Measurements from ENCODE around the gene SH3RF3.

SH3RF3 gene

DNA sequence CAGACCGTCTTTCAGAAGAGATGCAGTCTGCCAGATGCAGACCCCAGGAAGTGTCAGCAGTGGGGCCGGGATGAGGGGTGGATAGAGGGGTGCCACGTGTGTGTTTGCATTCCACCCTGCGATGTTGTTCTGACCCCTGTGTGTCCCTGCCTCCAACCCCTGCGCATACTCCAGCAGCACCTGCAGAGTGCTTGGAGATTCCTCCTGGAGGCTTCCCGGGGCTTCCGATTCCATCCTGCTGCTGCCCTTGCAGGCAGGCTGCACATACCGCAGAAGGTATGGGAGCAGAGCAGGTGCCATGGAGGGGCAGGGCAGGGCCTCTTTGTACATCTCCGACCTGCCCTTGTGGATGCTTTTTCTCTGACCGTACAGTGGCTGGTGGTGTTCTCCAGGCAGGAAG is 177.2 kb downstream of the SH3RF3 start:
- H3K4me3 ChIP-seq (ENCODE audit: low read length), result no peak overlapping the region
- DNase-seq (ENCODE audit: low read depth), result no peak
- TF ChIP-seq CTCF (IDR thresholded peaks at IDR 0.05; ENCODE audit: insufficient read depth, low read depth, low read length, missing control alignments), result no peak

- no peak overlapping the region for H3K4me3 ChIP-seq (ENCODE audit: low read length)
- DNase-seq (ENCODE audit: low read depth), result no peak
- no peak for TF ChIP-seq CTCF (IDR thresholded peaks at IDR 0.05; ENCODE audit: insufficient read depth, low read depth, low read length, missing control alignments)
Observed at GRCh38 chr2:109311771-109312170, 182.8 kb downstream of the SH3RF3 start.

DNA sequence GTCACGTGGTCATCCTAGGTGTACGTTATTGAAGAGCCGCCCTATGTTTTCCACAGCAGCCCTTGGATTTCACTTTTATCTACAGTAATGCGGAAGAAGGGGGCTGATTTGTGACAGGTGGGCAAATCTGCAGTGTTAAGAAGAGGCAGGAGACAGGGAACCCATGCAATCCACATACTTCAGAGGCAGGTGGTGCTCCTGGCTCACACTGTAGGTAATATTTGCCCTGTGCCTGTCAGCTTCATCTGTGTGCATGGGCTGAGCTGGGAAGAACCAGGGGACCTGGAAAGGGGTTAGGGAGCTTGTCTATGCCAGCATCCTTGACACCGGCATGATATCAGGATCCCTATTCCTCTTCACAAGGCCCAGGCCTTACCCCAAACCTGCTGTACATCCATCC is 183.9 kb downstream of the SH3RF3 start:
- DNase-seq (ENCODE audit: low read depth), result peak; percentile 15

GRCh38 chr2:109313343-109313742 is 184.3 kb downstream of the SH3RF3 start:
- no peak for DNase-seq (ENCODE audit: low read depth)
- no peak for TF ChIP-seq CTCF (IDR thresholded peaks at IDR 0.05; ENCODE audit: insufficient read depth, low read depth, low read length, missing control alignments)
- no peak overlapping the region for H3K4me3 ChIP-seq (ENCODE audit: low read length)

More for the DNA sequence above, 183.9 kb downstream of the SH3RF3 start:
- peak; percentile 38 for TF ChIP-seq CTCF (IDR thresholded peaks at IDR 0.05; ENCODE audit: insufficient read depth, low read depth, low read length, missing control alignments)
- H3K4me3 ChIP-seq (ENCODE audit: low read length), result no peak overlapping the region

GRCh38 chr2:109316091-109316490 is 187.1 kb downstream of the SH3RF3 start:
- no peak for TF ChIP-seq CTCF (IDR thresholded peaks at IDR 0.05; ENCODE audit: insufficient read depth, low read depth, low read length, missing control alignments)
- no peak overlapping the region for H3K4me3 ChIP-seq (ENCODE audit: low read length)
- no peak for DNase-seq (ENCODE audit: low read depth)

DNA sequence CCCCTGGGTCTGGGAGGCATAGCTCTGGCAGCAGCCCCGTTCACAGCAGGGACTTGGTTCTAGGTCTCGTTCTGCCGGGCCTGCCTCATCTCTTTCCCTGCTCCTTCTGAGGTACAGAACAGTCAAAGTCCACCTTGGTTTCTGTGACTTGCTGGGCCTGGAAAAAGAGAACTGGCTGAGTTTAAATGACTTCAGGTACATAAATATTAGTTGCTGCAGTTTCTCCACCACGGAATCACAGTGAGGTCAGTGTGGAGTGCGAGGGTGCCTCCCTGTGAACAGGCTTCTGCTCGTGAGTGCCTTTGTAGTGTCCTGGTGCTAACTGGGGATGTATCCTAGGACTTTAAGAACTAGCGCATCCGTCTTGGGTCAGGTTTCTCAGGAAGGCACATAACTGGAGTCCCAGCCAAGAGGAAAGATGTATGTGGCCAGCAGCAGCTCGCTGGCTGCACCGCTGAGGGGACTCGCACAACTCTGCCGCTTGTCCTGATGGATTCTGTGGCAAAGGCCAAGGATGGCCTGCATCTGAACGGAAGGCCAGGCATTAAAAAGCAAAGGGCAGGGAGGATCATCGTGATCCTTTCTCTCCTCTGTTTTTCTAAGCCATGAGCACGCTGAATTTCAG is 188.6 kb downstream of the SH3RF3 start:
- TF ChIP-seq CTCF (IDR thresholded peaks at IDR 0.05; ENCODE audit: insufficient read depth, low read depth, low read length, missing control alignments), result no peak
- no peak for DNase-seq (ENCODE audit: low read depth)
- no peak overlapping the region for H3K4me3 ChIP-seq (ENCODE audit: low read length)
